Right ventricle myocardium superior (tissue), 1 donor: ENCODE results near the gene USHBP1. TPM values are rescaled to one million over a fixed set of nuclear protein-coding genes. Genes with fewer than 3 reads are reported as not detected.

ENCODE experiments used
- ATAC-seq: fragments of 200-7000 bp; cut with Tn5 transposase; one replicate; pipeline ENCODE4 v1.9.1; 2020; ENCODE audit warnings: mild to moderate bottlenecking; ENCODE audit not compliant: poor library complexity
- DNase-seq: peaks from one replicate; pipeline ENCODE4 v3.0.0-alpha.2; 2020
- intact Hi-C: fragments of 100-400 bp; cut with DNase I; formaldehyde crosslinking; loops from one replicate; pipeline ENCODE4 v1.11.2; 2022
- total RNA-seq: library from RNA; stranded (reverse); fragmentation: NEBNext Ultra II Directional; extraction: Animal tissue kit (Norgen Biotek cat#: 25700); gene quantifications from one replicate; pipeline ENCODE4 v1.2.1, GENCODE V29; 2021
- donor health status: DM: no; HTN: yes; CAD: no; lungs with severe emphysema.

Gene USHBP1
- total RNA-seq, 1 donor from 2014 or later = 7.9 TPM

- DNase-seq (peak; percentile 100), ATAC-seq (peak; percentile 97)
- intact Hi-C loops = no loop called here
Measured at GRCh38 chr19:17226002-17226933, 38.3 kb downstream of the USHBP1 start, which contains the start of gene OCEL1. TSS of gene OCEL1 (plus strand) at chr19:17226226. CDS start at chr19:17226248, 22 bp downstream.

GRCh38 chr19:17225053-17225452 lies 39.5 kb downstream of the USHBP1 start:
- DNase-seq = no peak
- intact Hi-C loops = no loop called here
- ATAC-seq = no peak

- intact Hi-C loops = no loop called here
- no peak for DNase-seq
- ATAC-seq = no peak
Measured at GRCh38 chr19:17220207-17220758, 44.3 kb downstream of the USHBP1 start.

GRCh38 chr19:17219286-17219685 lies 45.3 kb downstream of the USHBP1 start:
- intact Hi-C loops = no loop called here
- DNase-seq (no peak), ATAC-seq (no peak)

- DNase-seq (no peak), ATAC-seq (no peak)
- intact Hi-C loops = no loop called here
Measured at GRCh38 chr19:17216058-17216670, 48.4 kb downstream of the USHBP1 start.

GRCh38 chr19:17215127-17215971 lies 49.2 kb downstream of the USHBP1 start, which contains the start of gene USE1:
TSS of gene USE1 (plus strand) at chr19:17215357. CDS start at chr19:17215406, 49 bp downstream.
- ATAC-seq (peak; percentile 97), DNase-seq (peak; percentile 94)
- intact Hi-C loops = no loop called here

GRCh38 chr19:17214508-17215126 lies 49.9 kb downstream of the USHBP1 start:
- intact Hi-C loops = no loop called here
- no peak for ATAC-seq
- no peak for DNase-seq

- ATAC-seq (no peak), DNase-seq (no peak)
- intact Hi-C loops = no loop called here
Measured at GRCh38 chr19:17213334-17213733, 51.2 kb downstream of the USHBP1 start.

- DNase-seq (no peak), ATAC-seq (no peak)
- intact Hi-C loops = no loop called here
Measured at GRCh38 chr19:17211547-17212446, 52.7 kb downstream of the USHBP1 start.

GRCh38 chr19:17210296-17210695 lies 54.2 kb downstream of the USHBP1 start:
- DNase-seq = no peak
- intact Hi-C loops = no loop called here

GRCh38 chr19:17209126-17210036 lies 55.2 kb downstream of the USHBP1 start:
- ATAC-seq = no peak
- DNase-seq = no peak
- intact Hi-C loops = no loop called here

More at GRCh38 chr19:17210296-17210695, 54.2 kb downstream of the USHBP1 start:
- no peak for ATAC-seq

- DNase-seq = no peak
- no peak for ATAC-seq
- intact Hi-C loops = no loop called here
Measured at GRCh38 chr19:17206736-17207581, 57.6 kb downstream of the USHBP1 start.

GRCh38 chr19:17205237-17206140 lies 59.1 kb downstream of the USHBP1 start:
- ATAC-seq = peak; percentile 77
- intact Hi-C loops = no loop called here
- DNase-seq = peak; percentile 75

GRCh38 chr19:17202713-17203112 lies 61.8 kb downstream of the USHBP1 start:
- ATAC-seq (no peak), DNase-seq (no peak)
- intact Hi-C loops = loop anchor here (5.0 kb wide), 1 partner anchor 80 kb away; the partner anchor contains the start of gene ANKLE1
